Activated CD4-positive, alpha-beta memory T cell treated with anti-CD3 and anti-CD28 coated beads, Interleukin-2, amount 10 ng/mL, durations not matched to agents 7 days and 5 days (primary cell): ENCODE measurements around the gene EEA1. TPM values are rescaled to one million over a fixed set of nuclear protein-coding genes. Genes with fewer than 3 reads are reported as not detected.

ENCODE experiments used
- CTCF ChIA-PET: fragments of 350-600 bp; sonication (Branson Sonifier 250); formaldehyde crosslinking; loops from one replicate; lab custom pipeline; 2021; ENCODE audit warnings: antibody characterized with exemption, inconsistent platforms; lab: Charles Lee
- POLR2A ChIA-PET: fragments of 350-600 bp; sonication (Branson Sonifier 250); formaldehyde crosslinking; loops from one replicate; lab custom pipeline; 2021; ENCODE audit warnings: antibody characterized with exemption; lab: Charles Lee
- DNase-seq: peaks from one replicate; pipeline ENCODE4 v3.0.0-alpha.2; 2020
- H3K27ac Mint-ChIP-seq: one replicate; pipeline ENCODE4 v1.8.0; 2021; ENCODE audit warnings: mild to moderate bottlenecking, mixed read lengths
- H3K27me3 Mint-ChIP-seq: one replicate; pipeline ENCODE4 v1.8.0; 2021; ENCODE audit warnings: mixed read lengths
- H3K36me3 Mint-ChIP-seq: one replicate; pipeline ENCODE4 v1.8.0; 2021; ENCODE audit warnings: low read depth, mixed read lengths
- H3K4me1 Mint-ChIP-seq: one replicate; pipeline ENCODE4 v1.8.0; 2021; ENCODE audit warnings: mixed read lengths
- H3K4me3 Mint-ChIP-seq: one replicate; pipeline ENCODE4 v1.8.0; 2021; ENCODE audit warnings: mild to moderate bottlenecking, mixed read lengths
- H3K9me3 Mint-ChIP-seq: one replicate; pipeline ENCODE4 v1.8.0; 2021; ENCODE audit warnings: mixed read lengths
- total RNA-seq, 2 experiments: library from RNA; stranded (reverse); gene quantifications; one replicate each; pipeline ENCODE4 v1.2.3, GENCODE V29; 2021

EEA1 gene
- total RNA-seq, 2 experiments from 2014 or later = 12.6 to 16.1 TPM

DNA sequence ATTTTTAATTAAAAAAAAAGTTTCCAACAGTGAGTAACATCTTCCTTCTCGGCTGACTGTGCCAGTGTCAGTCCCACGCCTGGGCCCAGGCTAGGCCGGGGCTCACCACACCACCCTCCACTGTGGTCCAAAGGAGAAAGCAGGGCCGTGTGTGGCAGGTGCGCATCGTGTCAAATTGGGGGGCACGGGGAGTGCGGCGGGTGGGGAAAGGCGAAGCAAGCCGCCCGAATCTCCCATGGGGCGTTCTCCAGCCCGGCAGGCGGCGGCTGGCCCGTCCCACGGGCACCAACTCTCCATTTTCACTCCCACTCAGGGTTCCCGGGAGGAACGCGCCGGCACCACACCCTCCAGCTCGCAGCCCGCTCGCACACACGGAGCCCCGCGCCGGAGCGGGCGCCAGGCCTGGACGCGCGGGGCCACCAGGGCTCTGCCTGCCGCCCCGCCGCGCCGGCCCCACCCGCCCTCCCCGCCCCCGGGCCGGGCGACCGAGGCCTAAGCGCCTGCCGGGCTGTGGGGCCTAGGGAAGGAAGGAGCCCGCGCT lies 604 bp downstream of the EEA1 start:
- POLR2A ChIA-PET = interaction anchor here (0.7 to 5.7 kb wide), 11 partner anchors 12 to 1174 kb away, joined by 3 to 46 read pairs (median 4); partner anchors contain the start of gene BTG1
- no peaks in the 10 kb centered on the region for H3K36me3 Mint-ChIP-seq
- peak; percentile 49 for DNase-seq
- H3K4me3 Mint-ChIP-seq = peak overlapping the region; percentile 80
- H3K4me1 Mint-ChIP-seq = peaks cover 28% of the 10 kb centered on the region
- H3K9me3 Mint-ChIP-seq = no peaks in the 10 kb centered on the region
- CTCF ChIA-PET = interaction anchor here (0.7 to 3.2 kb wide), 3 partner anchors 59 to 492 kb away, joined by 3 to 11 read pairs (median 6); no protein-coding TSS in a partner anchor
- H3K27ac Mint-ChIP-seq = peak overlapping the region; percentile 78
- H3K27me3 Mint-ChIP-seq = peaks cover 16% of the 10 kb centered on the region

GRCh38 chr12:92927436-92928281 lies 1.4 kb downstream of the EEA1 start:
- Mint-ChIP-seq H3K27me3 (peaks cover 16% of the 10 kb centered on the region), H3K4me3 (peak overlapping the region; percentile 80), H3K9me3 (no peaks in the 10 kb centered on the region), H3K4me1 (peaks cover 28% of the 10 kb centered on the region), H3K27ac (peak overlapping the region; percentile 71), H3K36me3 (no peaks in the 10 kb centered on the region)
- CTCF ChIA-PET = interaction anchor here (0.7 to 3.2 kb wide), 4 partner anchors 59 to 839 kb away, joined by 3 to 11 read pairs (median 4); no protein-coding TSS in a partner anchor
- POLR2A ChIA-PET = interaction anchor here (0.6 to 5.7 kb wide), 11 partner anchors 11 to 1380 kb away, joined by 3 to 46 read pairs (median 4); partner anchors contain the start of gene BTG1
- DNase-seq = no peak

DNA sequence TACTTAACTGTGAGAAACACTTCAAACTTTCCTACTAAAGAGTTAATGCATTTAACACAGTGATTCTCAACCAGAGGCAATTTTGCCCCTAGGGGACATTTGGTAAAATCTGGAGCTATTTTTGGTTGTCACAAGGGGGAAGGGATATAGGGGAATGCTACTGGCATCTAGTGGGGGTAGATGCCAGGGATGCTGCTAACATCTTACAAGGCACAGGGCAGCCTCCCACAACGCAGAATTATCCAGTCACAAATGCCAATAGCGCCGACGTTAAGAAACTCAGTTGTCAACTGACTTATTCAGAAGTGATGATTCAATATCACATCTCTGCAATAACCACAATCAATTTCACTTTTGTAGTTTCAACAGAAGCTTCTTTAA lies 2.0 kb downstream of the EEA1 start:
- Mint-ChIP-seq H3K9me3 (peaks cover under 1% of the 10 kb centered on the region), H3K36me3 (peaks cover 5% of the 10 kb centered on the region), H3K27ac (peak overlapping the region; percentile 71), H3K4me3 (peak overlapping the region; percentile 80), H3K27me3 (peaks cover 16% of the 10 kb centered on the region), H3K4me1 (peaks cover 32% of the 10 kb centered on the region)
- ChIA-PET CTCF (interaction anchor here (1.0 to 1.8 kb wide), 3 partner anchors 171 to 839 kb away, joined by 3 to 4 read pairs (median 3); no protein-coding TSS in a partner anchor), POLR2A (interaction anchor here (0.6 to 5.7 kb wide), 7 partner anchors 18 to 1380 kb away, joined by 3 to 46 read pairs (median 4); partner anchors contain the start of gene BTG1)
- peak; percentile 35 for DNase-seq

GRCh38 chr12:92926549-92926948 lies 2.5 kb downstream of the EEA1 start:
- Mint-ChIP-seq H3K4me3 (no peak overlapping the region), H3K36me3 (peaks cover 7% of the 10 kb centered on the region)

GRCh38 chr12:92921877-92922276 lies 7.2 kb downstream of the EEA1 start:
- no peak overlapping the region for H3K27ac Mint-ChIP-seq
- no peak for DNase-seq
- POLR2A ChIA-PET = no interaction called here

More at GRCh38 chr12:92926549-92926948, 2.5 kb downstream of the EEA1 start:
- POLR2A ChIA-PET = interaction anchor here (0.6 to 5.7 kb wide), 6 partner anchors 18 to 813 kb away, joined by 3 to 46 read pairs (median 4); partner anchors contain the start of gene BTG1
- CTCF ChIA-PET = interaction anchor here (1.0 to 1.8 kb wide), 3 partner anchors 171 to 840 kb away, joined by 3 to 4 read pairs (median 3); no protein-coding TSS in a partner anchor
- DNase-seq = no peak
- H3K27ac Mint-ChIP-seq = no peak overlapping the region
- peaks cover 3% of the 10 kb centered on the region for H3K9me3 Mint-ChIP-seq
- H3K4me1 Mint-ChIP-seq = peaks cover 34% of the 10 kb centered on the region
- peaks cover 16% of the 10 kb centered on the region for H3K27me3 Mint-ChIP-seq

GRCh38 chr12:92915365-92915764 lies 13.7 kb downstream of the EEA1 start:
- ChIA-PET CTCF (interaction anchor here (0.6 kb wide), 1 partner anchor 693 kb away, joined by 3 read pairs; no protein-coding TSS in a partner anchor), POLR2A (no interaction called here)
- Mint-ChIP-seq H3K36me3 (peaks cover 6% of the 10 kb centered on the region), H3K4me1 (peaks cover 20% of the 10 kb centered on the region), H3K27ac (no peak overlapping the region), H3K4me3 (no peak overlapping the region), H3K27me3 (no peaks in the 10 kb centered on the region), H3K9me3 (peaks cover 4% of the 10 kb centered on the region)
- DNase-seq = no peak

More at GRCh38 chr12:92921877-92922276, 7.2 kb downstream of the EEA1 start:
- peaks cover 3% of the 10 kb centered on the region for H3K9me3 Mint-ChIP-seq
- peaks cover 7% of the 10 kb centered on the region for H3K36me3 Mint-ChIP-seq
- CTCF ChIA-PET = no interaction called here
- peaks cover 5% of the 10 kb centered on the region for H3K27me3 Mint-ChIP-seq
- no peak overlapping the region for H3K4me3 Mint-ChIP-seq
- H3K4me1 Mint-ChIP-seq = peaks cover 14% of the 10 kb centered on the region

GRCh38 chr12:92914170-92914569 lies 14.9 kb downstream of the EEA1 start:
- peaks cover 6% of the 10 kb centered on the region for H3K36me3 Mint-ChIP-seq
- H3K27me3 Mint-ChIP-seq = no peaks in the 10 kb centered on the region

DNA sequence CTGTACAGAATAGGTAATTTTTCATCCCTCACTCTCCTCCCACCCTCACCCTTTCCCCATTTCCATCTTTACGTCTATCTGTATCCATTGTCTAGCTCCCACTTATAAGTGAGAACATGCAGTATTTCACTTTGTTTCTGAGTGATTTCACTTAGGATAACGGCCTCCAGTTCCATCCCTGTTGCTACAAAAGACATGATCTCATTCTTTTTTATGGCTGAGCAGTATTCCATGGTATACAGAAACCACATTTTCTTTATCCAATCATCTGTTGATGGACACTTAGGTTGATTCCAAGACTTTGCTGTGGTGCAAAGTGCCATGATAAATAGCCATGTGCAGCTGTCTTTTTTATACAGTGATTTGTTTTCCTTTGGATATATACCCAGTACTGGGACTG lies 16.4 kb downstream of the EEA1 start:
- no peak for DNase-seq
- ChIA-PET POLR2A (interaction anchor here (8.1 kb wide), 1 partner anchor 16 kb away, joined by 46 read pairs; the partner anchor contains the start of gene EEA1), CTCF (no interaction called here)
- no peak overlapping the region for H3K4me3 Mint-ChIP-seq
- no peak overlapping the region for H3K27ac Mint-ChIP-seq
- H3K36me3 Mint-ChIP-seq = peaks cover 8% of the 10 kb centered on the region
- peaks cover 28% of the 10 kb centered on the region for H3K4me1 Mint-ChIP-seq
- peaks cover 4% of the 10 kb centered on the region for H3K9me3 Mint-ChIP-seq
- no peaks in the 10 kb centered on the region for H3K27me3 Mint-ChIP-seq

More at GRCh38 chr12:92914170-92914569, 14.9 kb downstream of the EEA1 start:
- H3K9me3 Mint-ChIP-seq = peaks cover 4% of the 10 kb centered on the region
- peaks cover 20% of the 10 kb centered on the region for H3K4me1 Mint-ChIP-seq
- CTCF ChIA-PET = no interaction called here
- no peak overlapping the region for H3K27ac Mint-ChIP-seq
- no peak overlapping the region for H3K4me3 Mint-ChIP-seq
- POLR2A ChIA-PET = no interaction called here
- no peak for DNase-seq

DNA sequence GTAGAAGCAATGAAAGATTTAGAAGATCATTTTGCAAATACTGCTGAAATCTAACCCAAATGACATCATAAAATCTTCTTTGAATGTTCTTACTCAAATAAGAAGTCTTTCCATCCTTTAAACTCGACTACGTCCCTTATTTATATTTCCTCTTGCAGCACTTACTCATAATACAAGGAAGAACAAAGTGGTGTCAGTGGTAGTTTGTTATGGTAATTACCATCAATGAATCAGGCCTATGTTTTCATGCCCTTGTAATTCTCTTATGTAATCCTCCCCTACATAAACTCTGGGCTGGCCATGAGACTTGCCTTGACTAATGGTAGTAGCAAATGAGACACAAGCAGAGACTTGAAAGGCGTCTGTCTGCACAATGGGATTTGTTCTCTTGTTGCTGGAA lies 17.0 kb downstream of the EEA1 start:
- ChIA-PET CTCF (no interaction called here), POLR2A (interaction anchor here (8.1 kb wide), 1 partner anchor 16 kb away, joined by 46 read pairs; the partner anchor contains the start of gene EEA1)
- no peak for DNase-seq
- Mint-ChIP-seq H3K27me3 (no peaks in the 10 kb centered on the region), H3K27ac (peak overlapping the region; percentile 1), H3K4me3 (no peak overlapping the region), H3K36me3 (peaks cover 13% of the 10 kb centered on the region), H3K9me3 (peaks cover 4% of the 10 kb centered on the region), H3K4me1 (peaks cover 34% of the 10 kb centered on the region)

- CTCF ChIA-PET = no interaction called here
- no peak for DNase-seq
- H3K27ac Mint-ChIP-seq = no peak overlapping the region
- H3K9me3 Mint-ChIP-seq = peaks cover 4% of the 10 kb centered on the region
- H3K27me3 Mint-ChIP-seq = no peaks in the 10 kb centered on the region
- POLR2A ChIA-PET = interaction anchor here (8.1 kb wide), 1 partner anchor 17 kb away, joined by 46 read pairs; the partner anchor contains the start of gene EEA1
- H3K36me3 Mint-ChIP-seq = peaks cover 13% of the 10 kb centered on the region
- no peak overlapping the region for H3K4me3 Mint-ChIP-seq
- peaks cover 34% of the 10 kb centered on the region for H3K4me1 Mint-ChIP-seq
Measured at GRCh38 chr12:92911339-92911738, 17.8 kb downstream of the EEA1 start.

DNA sequence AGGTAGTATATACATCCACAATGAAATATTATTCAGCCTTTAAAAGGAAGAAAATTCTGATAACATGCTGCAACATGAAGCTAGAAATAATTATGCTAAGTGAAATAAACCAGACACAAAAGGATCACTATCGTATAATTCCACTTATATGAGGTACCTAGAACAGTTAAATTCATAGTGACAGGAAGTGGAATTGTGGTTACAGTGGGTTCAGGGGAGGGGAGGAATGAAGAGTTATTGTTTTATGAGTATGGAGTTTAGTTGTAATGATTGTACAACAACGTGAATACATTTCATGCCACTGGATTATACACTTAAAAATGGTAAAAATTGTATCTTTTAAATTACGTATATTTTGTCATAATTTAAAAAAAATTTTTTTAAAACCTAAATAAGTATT lies 21.0 kb downstream of the EEA1 start:
- H3K4me1 Mint-ChIP-seq = peaks cover 32% of the 10 kb centered on the region

DNA sequence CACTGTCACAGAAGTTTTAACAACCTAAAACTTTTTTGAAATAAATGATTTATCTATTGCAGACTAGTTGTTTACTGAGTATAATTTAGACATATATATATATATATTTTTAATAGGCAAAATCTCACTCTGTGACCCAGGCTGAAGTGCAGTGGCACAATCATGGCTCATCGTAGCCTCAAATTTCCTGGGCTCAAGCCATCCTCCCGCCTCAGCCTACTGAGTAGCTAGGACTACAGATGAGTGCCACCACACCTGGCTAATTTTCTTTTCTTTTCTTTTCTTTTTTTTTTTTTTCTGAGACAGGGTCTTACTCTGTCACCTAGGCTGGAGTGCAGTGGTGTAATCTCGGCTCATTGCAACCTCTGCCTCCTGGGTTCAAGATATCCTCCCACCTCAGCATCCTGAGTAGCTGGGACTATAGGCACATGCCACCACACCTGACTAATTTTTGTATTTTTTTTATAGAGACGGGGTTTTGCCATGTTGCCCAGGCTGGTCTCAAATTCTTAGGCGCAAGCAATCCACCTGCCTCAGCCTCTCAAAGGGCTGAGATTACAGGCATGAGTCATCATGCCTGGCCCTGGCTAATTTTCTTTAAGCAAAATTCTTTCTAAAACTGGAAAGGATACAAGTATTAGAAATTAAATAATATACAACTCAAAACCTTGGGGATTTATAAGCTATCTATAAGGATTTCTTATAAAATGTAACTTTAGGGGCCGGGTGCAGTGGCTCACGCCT lies 23.1 kb downstream of the EEA1 start:
- Mint-ChIP-seq H3K27me3 (no peaks in the 10 kb centered on the region), H3K27ac (no peak overlapping the region), H3K4me1 (peaks cover 16% of the 10 kb centered on the region), H3K36me3 (peaks cover 8% of the 10 kb centered on the region), H3K4me3 (no peak overlapping the region), H3K9me3 (no peaks in the 10 kb centered on the region)
- DNase-seq = no peak
- CTCF ChIA-PET = no interaction called here
- POLR2A ChIA-PET = interaction anchor here (8.1 kb wide), 1 partner anchor 22 kb away, joined by 46 read pairs; the partner anchor contains the start of gene EEA1

More for the DNA sequence above, 21.0 kb downstream of the EEA1 start:
- Mint-ChIP-seq H3K27ac (no peak overlapping the region), H3K9me3 (peaks cover 1% of the 10 kb centered on the region), H3K27me3 (no peaks in the 10 kb centered on the region), H3K4me3 (no peak overlapping the region), H3K36me3 (peaks cover 9% of the 10 kb centered on the region)
- peak; percentile 21 for DNase-seq
- CTCF ChIA-PET = interaction anchor here (0.7 kb wide), 1 partner anchor 123 kb away, joined by 4 read pairs; no protein-coding TSS in a partner anchor
- POLR2A ChIA-PET = interaction anchor here (8.1 kb wide), 1 partner anchor 20 kb away, joined by 46 read pairs; the partner anchor contains the start of gene EEA1
